NCI-H524 (cell line): ENCODE measurements around the gene CPLX4.
A peak's percentile ranks its signal among the peaks of the same experiment; 100 is the strongest.

ENCODE experiments used
- DNase-seq, 2 experiments: peaks; one replicate each; lab custom pipeline; 2025; lab: John Stamatoyannopoulos, UW

The CPLX4 gene, protein sequence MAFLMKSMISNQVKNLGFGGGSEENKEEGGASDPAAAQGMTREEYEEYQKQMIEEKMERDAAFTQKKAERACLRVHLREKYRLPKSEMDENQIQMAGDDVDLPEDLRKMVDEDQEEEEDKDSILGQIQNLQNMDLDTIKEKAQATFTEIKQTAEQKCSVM

DNA sequence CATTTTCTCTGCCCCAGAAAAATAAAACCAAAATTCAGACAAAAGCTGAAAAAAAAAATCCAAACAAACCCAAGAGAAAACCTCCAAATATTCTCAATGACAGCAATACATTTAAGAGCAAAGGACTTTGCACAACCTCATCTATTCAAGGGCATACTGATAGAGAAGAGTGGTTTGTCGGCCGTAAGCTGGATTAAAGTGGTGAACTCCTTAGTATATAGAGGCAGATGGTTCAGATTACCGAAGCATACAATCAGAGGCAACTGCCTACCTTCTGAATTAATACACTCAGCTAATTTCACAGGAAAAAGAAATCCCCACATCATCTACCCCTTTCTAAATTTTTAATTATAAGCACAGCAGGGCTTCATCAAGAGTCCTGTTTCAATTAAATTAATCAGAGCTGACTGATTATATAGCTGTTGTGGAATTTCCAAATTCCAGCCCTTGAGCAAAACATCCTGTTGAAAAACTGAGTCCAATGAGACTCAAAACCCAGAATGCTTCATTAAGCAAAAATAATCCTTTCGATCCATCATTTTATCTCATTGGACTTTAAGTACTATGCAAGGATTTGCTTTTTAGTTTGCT, at the start of gene CPLX4:
Gene CPLX4, minus strand, starts transcription at position 190 of the 591 bp plus-strand sequence. Its CDS starts 187 bp downstream, at position 3.
- peak; percentile 16 to 69 for DNase-seq

DNA sequence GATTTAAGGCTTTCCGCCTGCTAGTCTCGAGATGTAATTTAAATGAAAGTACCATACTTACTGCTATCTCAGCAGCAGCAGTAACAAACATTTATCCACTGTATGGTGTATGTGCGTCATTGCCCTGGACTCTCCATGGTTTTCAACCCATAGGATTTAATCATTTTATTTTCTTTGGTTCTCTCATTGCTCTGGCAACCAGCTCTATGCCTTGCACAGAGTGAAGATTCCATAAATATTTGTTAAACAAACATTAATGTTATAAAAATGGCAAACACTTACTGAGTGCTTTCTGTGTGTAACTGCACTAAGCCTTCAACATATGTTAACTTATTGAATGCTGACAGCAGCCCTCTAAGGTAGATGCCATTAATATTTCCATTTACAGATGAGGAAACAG, 41.9 kb upstream of the CPLX4 start:
- no peak for DNase-seq

GRCh38 chr18:59359576-59359952, 41.1 kb upstream of the CPLX4 start:
- DNase-seq: peak in 1 of 2 experiments; percentile 17

DNA sequence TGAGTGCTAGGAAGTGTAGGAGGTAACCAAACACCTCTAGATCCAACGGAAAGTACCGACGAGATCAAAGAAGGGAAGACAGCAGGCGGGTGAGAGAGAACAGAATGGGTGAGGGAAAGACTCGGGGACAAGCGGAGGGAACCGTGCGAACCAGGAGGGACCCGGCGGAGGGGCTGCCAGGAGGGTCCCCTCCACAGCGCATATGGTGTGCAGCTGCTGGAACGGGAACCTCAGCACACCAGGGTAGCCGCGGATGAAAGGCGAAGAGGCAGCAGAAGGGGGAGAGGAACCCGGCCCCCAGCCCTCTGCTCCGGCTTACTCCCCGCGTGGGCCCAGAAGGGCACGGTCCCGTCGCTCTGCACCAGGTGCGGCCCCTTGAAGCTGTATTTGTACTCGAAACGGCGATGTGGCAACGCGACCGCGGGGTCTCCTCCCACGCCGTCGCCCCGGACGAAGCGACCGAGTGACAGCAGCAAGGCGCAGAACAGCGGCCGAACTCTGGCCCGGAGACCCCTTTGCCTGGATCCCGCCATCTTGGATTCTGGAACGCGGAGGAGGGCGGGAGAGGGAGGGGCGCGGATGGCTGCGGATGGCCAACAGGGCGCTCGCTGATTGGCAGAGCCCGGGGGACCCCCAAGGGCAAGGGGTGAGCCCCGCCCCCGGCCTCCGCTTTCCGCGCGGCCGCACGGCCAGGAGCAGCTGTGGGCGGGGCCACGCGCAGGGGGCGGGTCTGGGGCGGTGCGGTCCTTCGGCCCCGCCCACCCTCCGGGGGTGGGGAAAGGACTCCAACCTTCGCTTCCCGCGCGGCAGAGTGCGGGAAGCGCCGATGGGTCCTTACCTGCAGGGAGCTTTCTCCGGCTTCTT, 40.5 kb upstream of the CPLX4 start, which contains the start of gene LMAN1:
Gene LMAN1, minus strand, starts transcription at position 554 of the 864 bp plus-strand sequence. Its CDS starts 21 bp downstream, at position 533.
- peak; percentile 90 to 93 for DNase-seq

DNA sequence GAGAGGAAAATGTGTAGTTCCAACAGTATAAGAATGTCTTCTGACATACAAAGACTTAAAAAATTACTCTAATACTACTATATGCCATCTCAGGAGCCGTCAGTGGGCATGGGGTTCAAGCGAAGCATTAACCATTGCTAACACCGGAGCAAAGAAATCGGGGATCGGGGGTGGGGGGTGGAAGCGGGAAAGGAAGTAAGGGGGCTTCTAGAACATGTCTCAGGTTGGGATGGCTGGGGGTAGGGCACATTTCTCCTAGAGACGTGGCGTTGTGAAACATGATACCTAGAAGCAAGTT, 39.9 kb upstream of the CPLX4 start:
- DNase-seq: no peak

- no peak for DNase-seq
Observed at GRCh38 chr18:59357928-59358327, 39.5 kb upstream of the CPLX4 start.

- DNase-seq: no peak
Observed at GRCh38 chr18:59354731-59355130, 36.3 kb upstream of the CPLX4 start.

DNA sequence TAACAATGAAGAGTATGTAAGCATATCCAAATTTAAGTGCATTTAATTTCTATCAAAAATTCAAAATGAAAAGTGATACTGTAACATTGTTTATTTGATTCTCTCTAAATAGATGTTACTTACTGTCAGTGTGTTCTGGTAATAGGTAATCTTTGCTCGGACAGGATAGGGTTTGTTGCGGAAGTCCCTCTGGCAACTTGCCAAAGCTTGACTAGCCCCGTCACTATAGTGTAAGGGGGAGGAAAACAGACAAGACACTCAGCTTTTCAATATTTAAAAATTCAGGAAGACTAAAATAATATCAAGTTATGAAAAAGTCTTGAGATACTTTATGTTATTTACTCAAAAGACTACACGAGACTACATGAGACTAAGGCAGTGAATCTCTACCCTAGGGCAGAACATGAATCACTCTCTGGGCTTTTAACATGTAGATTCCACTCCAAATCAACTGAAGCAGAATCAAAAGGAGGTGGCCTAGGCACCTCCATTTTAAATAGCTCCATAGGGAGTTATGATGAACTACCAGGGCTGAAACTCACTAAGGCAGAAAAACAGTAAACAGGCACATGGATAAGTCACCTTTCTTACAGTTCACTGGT, 34.7 kb upstream of the CPLX4 start:
- DNase-seq: no peak

DNA sequence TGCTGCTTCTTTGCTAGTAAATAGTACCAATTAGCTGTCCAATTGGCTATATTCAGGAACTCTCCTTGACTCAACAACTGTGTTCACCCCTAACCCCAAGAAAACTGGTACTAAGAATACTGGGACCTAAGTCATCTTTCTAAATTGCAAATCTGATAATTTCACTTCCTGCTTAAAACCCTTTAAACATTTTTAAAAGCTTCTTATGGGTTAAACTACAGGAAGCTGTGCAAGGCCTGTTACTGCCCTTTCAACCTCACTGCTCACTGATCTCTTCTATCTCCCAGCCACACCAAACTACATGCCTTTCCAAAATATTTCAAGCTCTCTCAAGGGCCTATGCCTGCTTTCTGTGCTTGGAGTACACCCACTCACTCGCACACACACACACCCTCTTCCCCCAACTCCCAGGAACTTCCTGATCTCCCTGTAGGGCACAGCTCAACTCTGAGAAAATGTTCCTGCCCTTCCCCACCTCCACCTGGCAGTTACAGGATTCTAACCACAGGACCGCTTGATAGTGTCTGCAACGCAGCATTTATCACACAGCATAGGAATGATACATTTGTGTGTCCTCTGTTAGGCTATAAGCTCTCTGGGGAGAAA, 33.9 kb upstream of the CPLX4 start:
- DNase-seq: no peak

- no peak for DNase-seq
Observed at GRCh38 chr18:59345556-59345955, 27.1 kb upstream of the CPLX4 start.

DNA sequence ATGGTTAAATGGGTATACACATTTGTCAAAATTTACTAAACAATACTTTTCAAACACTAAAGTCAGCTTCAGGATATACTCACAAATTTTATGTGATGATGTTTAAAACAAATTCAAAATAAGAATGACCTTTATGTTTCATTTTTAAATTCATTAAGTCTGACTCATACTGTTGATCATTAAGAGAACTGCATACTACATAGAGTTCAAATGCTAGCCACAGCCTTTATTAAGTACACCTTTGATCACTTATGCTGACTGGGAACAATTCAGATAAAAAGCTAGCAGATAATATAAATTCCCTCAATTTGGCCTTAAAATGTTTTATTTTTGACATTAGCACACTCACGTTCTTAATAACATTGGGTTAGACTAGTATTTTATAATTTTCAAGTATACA, 26.5 kb upstream of the CPLX4 start:
- no peak for DNase-seq

GRCh38 chr18:59343926-59344325, 25.5 kb upstream of the CPLX4 start:
- no peak for DNase-seq

DNA sequence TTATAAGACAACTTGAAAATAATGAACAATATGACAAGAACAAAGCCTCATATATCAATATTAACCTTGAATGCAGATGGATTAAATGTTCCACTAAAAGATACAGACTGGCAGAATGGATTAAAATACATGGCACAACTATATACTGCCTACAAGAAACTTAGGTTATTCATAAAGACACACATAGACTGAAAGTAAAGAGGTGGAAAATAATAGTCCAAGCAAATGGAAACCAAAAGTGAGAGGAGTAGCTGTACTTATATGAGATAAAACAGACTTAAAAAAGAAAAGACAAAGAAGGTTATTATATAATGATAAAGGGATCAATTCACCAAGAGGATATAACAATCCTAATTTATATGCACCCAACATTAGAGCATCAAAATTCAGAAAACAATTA, 22.4 kb upstream of the CPLX4 start:
- DNase-seq: no peak

GRCh38 chr18:59340312-59340711, 21.9 kb upstream of the CPLX4 start:
- DNase-seq: no peak

GRCh38 chr18:59332986-59333385, 14.5 kb upstream of the CPLX4 start:
- no peak for DNase-seq

GRCh38 chr18:59328683-59329082, 10.2 kb upstream of the CPLX4 start:
- no peak for DNase-seq

- DNase-seq: no peak
Observed at GRCh38 chr18:59325965-59326364, 7.5 kb upstream of the CPLX4 start.

DNA sequence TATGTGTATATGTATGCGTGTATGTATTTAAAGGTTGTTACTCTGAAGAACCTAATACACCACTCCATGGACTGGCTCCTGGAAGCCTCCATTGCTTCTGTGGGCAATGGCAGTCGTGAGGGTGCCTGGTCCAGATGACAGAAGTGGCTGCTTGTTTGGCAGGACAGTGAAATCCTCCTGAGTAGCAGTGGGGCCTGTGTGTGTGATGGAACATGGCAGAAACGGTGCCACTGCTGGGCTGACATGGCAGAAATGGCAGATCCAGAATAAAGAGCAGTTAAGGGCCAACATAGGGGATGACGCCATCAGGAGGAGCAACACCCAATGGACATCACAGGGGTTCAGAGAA, 6.1 kb upstream of the CPLX4 start:
- no peak for DNase-seq

- DNase-seq: peak in 1 of 2 experiments; percentile 34
Observed at GRCh38 chr18:59323931-59324622, 5.6 kb upstream of the CPLX4 start.

GRCh38 chr18:59311631-59312030, 6.8 kb downstream of the CPLX4 start:
- DNase-seq: no peak

- no peak for DNase-seq
Observed at GRCh38 chr18:59308938-59309260, 9.6 kb downstream of the CPLX4 start.
